ENCODE results near the gene FAAH. TPM values are rescaled to one million over a fixed set of nuclear protein-coding genes. Genes with fewer than 3 reads are reported as not detected.

Gene FAAH
- total and polyA plus RNA-seq, 2 of the 13 experiments (the other 11 are each of a cell fraction or from before 2014, with no cell fraction given) = 5.4 to 11.0 TPM

GRCh38 chr1:46394108-46394871, at the start of gene FAAH (continued):
- TF ChIP-seq CCAR2 (optimal IDR thresholded peaks at IDR 0.05; ENCODE audit: low read depth, low read length) (no peak), ZNF550 (CRISPR knock-in tag; IDR thresholded peaks at IDR 0.05; ENCODE audit: borderline replicate concordance) (no peak), TCF12 (IDR thresholded peaks at IDR 0.05) (no peak), TCF12 (CRISPR knock-in tag; IDR thresholded peaks at IDR 0.05) (no peak), TBX3 (IDR thresholded peaks at IDR 0.05; ENCODE audit: borderline replicate concordance) (no peak), ETV5 (CRISPR knock-in tag; IDR thresholded peaks at IDR 0.05; ENCODE audit: borderline replicate concordance) (peak; percentile 32; the same call in 1 of the 2 replicates), ZNF383 (CRISPR knock-in tag; IDR thresholded peaks at IDR 0.05; ENCODE audit: borderline replicate concordance) (no peak), ATF4 (CRISPR knock-in tag; IDR thresholded peaks at IDR 0.05) (no peak), HHEX (CRISPR knock-in tag; IDR thresholded peaks at IDR 0.05) (no peak), GTF3A (CRISPR knock-in tag; conservative IDR thresholded peaks at IDR 0.05) (0 out of 2 replicates have a peak, but pooled peaks have one; percentile 48), NFIB (CRISPR knock-in tag; IDR thresholded peaks at IDR 0.05; ENCODE audit: borderline replicate concordance) (no peak), HOXA7 (CRISPR knock-in tag; IDR thresholded peaks at IDR 0.05) (no peak), ZNF143 (CRISPR knock-in tag; IDR thresholded peaks at IDR 0.05) (peak; percentile 39), ZNF766 (CRISPR knock-in tag; IDR thresholded peaks at IDR 0.05; ENCODE audit: borderline replicate concordance) (peak; percentile 86), SMAD3 (CRISPR knock-in tag; IDR thresholded peaks at IDR 0.05) (peak; percentile 82; the same call in 1 of the 2 replicates), DDIT3 (CRISPR knock-in tag; IDR thresholded peaks at IDR 0.05) (no peak), EEA1 (CRISPR knock-in tag; IDR thresholded peaks at IDR 0.05; ENCODE audit: borderline replicate concordance) (peak; percentile 86; the same call in 1 of the 2 replicates), GATAD1 (CRISPR knock-in tag; IDR thresholded peaks at IDR 0.05) (peak; percentile 62; the same call in 1 of the 2 replicates), CENPX (CRISPR knock-in tag; IDR thresholded peaks at IDR 0.05) (no peak), ZNF446 (CRISPR knock-in tag; IDR thresholded peaks at IDR 0.05) (peak; percentile 56; the same call in 1 of the 2 replicates), MTA3 (CRISPR knock-in tag; IDR thresholded peaks at IDR 0.05) (0 out of 2 replicates have a peak, but pooled peaks have one; percentile 54), SRY (CRISPR knock-in tag; IDR thresholded peaks at IDR 0.05) (peak; percentile 96)
- TF ChIP-seq, protein P1, sequence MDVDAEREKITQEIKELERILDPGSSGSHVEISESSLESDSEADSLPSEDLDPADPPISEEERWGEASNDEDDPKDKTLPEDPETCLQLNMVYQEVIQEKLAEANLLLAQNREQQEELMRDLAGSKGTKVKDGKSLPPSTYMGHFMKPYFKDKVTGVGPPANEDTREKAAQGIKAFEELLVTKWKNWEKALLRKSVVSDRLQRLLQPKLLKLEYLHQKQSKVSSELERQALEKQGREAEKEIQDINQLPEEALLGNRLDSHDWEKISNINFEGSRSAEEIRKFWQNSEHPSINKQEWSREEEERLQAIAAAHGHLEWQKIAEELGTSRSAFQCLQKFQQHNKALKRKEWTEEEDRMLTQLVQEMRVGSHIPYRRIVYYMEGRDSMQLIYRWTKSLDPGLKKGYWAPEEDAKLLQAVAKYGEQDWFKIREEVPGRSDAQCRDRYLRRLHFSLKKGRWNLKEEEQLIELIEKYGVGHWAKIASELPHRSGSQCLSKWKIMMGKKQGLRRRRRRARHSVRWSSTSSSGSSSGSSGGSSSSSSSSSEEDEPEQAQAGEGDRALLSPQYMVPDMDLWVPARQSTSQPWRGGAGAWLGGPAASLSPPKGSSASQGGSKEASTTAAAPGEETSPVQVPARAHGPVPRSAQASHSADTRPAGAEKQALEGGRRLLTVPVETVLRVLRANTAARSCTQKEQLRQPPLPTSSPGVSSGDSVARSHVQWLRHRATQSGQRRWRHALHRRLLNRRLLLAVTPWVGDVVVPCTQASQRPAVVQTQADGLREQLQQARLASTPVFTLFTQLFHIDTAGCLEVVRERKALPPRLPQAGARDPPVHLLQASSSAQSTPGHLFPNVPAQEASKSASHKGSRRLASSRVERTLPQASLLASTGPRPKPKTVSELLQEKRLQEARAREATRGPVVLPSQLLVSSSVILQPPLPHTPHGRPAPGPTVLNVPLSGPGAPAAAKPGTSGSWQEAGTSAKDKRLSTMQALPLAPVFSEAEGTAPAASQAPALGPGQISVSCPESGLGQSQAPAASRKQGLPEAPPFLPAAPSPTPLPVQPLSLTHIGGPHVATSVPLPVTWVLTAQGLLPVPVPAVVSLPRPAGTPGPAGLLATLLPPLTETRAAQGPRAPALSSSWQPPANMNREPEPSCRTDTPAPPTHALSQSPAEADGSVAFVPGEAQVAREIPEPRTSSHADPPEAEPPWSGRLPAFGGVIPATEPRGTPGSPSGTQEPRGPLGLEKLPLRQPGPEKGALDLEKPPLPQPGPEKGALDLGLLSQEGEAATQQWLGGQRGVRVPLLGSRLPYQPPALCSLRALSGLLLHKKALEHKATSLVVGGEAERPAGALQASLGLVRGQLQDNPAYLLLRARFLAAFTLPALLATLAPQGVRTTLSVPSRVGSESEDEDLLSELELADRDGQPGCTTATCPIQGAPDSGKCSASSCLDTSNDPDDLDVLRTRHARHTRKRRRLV (CRISPR knock-in tag; IDR thresholded peaks at IDR 0.05) = no peak
- TF ChIP-seq, protein P2, sequence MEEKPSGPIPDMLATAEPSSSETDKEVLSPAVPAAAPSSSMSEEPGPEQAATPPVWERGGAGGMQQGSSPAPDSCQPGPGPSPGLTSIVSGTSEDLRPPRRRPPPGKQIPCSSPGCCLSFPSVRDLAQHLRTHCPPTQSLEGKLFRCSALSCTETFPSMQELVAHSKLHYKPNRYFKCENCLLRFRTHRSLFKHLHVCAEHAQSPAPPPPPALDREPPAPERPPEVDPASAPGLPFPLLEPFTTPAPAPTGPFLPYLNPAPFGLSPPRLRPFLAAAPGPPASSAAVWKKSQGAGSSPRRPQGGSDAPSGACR (CRISPR knock-in tag; IDR thresholded peaks at IDR 0.05) = peak; percentile 43; the same call in 1 of the 2 replicates
